NCI-H526 (cell line): ENCODE measurements around the gene FANCI.

Source experiments
- DNase-seq, 2 experiments: peaks; one replicate each; lab custom pipeline; 2025; lab: John Stamatoyannopoulos, UW

Gene FANCI

GRCh38 chr15:89243691-89244573 is at the start of gene FANCI:
TSS of gene FANCI (plus strand) at chr15:89243979. CDS start at chr15:89247648, 3,669 bp downstream.
- peak; percentile 88 to 98 for DNase-seq

GRCh38 chr15:89194608-89195007 is 49.2 kb upstream of the FANCI start:
- DNase-seq, result no peak

- no peak for DNase-seq
These were observed 47.9 kb upstream of the FANCI start for GRCh38 chr15:89195836-89196235.

- no peak for DNase-seq
These were observed 47.5 kb upstream of the FANCI start for GRCh38 chr15:89196241-89196640.

GRCh38 chr15:89196994-89197393 is 46.8 kb upstream of the FANCI start:
- no peak for DNase-seq

- DNase-seq, result peak; percentile 59 to 65
These were observed 46.2 kb upstream of the FANCI start for GRCh38 chr15:89197503-89197971.

- DNase-seq, result no peak
These were observed 45.6 kb upstream of the FANCI start for GRCh38 chr15:89198196-89198595.

- DNase-seq, result no peak
These were observed 44.8 kb upstream of the FANCI start for GRCh38 chr15:89198934-89199333.

- DNase-seq, result no peak
These were observed 44.0 kb upstream of the FANCI start for GRCh38 chr15:89199746-89200145.

GRCh38 chr15:89200182-89200581 is 43.6 kb upstream of the FANCI start:
- no peak for DNase-seq

GRCh38 chr15:89201465-89202005 is 42.2 kb upstream of the FANCI start:
- DNase-seq, result no peak

GRCh38 chr15:89203705-89204273 is 40.0 kb upstream of the FANCI start:
- DNase-seq, result no peak

GRCh38 chr15:89205991-89206585 is 37.7 kb upstream of the FANCI start:
- no peak for DNase-seq

- peak in 1 of 2 experiments; percentile 87 for DNase-seq
These were observed 36.9 kb upstream of the FANCI start for GRCh38 chr15:89206908-89207331.

GRCh38 chr15:89208256-89208655 is 35.5 kb upstream of the FANCI start:
- DNase-seq, result no peak

GRCh38 chr15:89209057-89209456 is 34.7 kb upstream of the FANCI start:
- DNase-seq, result no peak

GRCh38 chr15:89211678-89212170 is 32.1 kb upstream of the FANCI start:
- DNase-seq, result no peak

GRCh38 chr15:89215627-89216026 is 28.2 kb upstream of the FANCI start:
- DNase-seq, result no peak

- no peak for DNase-seq
These were observed 26.7 kb upstream of the FANCI start for GRCh38 chr15:89217031-89217430.

- DNase-seq, result no peak
These were observed 25.9 kb upstream of the FANCI start for GRCh38 chr15:89217686-89218376.

GRCh38 chr15:89218531-89218930 is 25.2 kb upstream of the FANCI start:
- DNase-seq, result no peak

GRCh38 chr15:89221543-89221942 is 22.2 kb upstream of the FANCI start, which contains the start of gene RLBP1:
TSS of gene RLBP1 (minus strand) at chr15:89221579. CDS start at chr15:89218975, 2,604 bp downstream.
- DNase-seq, result no peak
